ENCODE measurements around the gene OAF.
A peak's percentile ranks its signal among the peaks of the same experiment; 100 is the strongest.

The OAF gene

GRCh38 chr11:120208001-120208441 is 2.8 kb upstream of the OAF start:
- H3K4me3 ChIP-seq (replicated peaks; ENCODE audit: insufficient read depth, low read length): no peak overlapping the region
- no peak for TF ChIP-seq CTCF (IDR thresholded peaks at IDR 0.05; ENCODE audit: insufficient read depth, low read length)
- no peak; the same call in 1 of the 2 replicates for TF ChIP-seq POLR2AphosphoS5 (IDR thresholded peaks at IDR 0.05; ENCODE audit: low read depth)
- no peak for TF ChIP-seq GABPA (IDR thresholded peaks at IDR 0.05; ENCODE audit: low read depth)
- TF ChIP-seq REST (IDR thresholded peaks at IDR 0.05; ENCODE audit: insufficient replicate concordance, low read depth): no peak
- TF ChIP-seq SPI1 (IDR thresholded peaks at IDR 0.05; ENCODE audit: borderline replicate concordance, low read depth): no peak
- peak; percentile 76 to 82 for DNase-seq (ENCODE audit: low read depth in 1 of 2, low spot score in 1 of 2)
- no peak overlapping the region for H3K27ac ChIP-seq (replicated peaks)
- H3K27me3 ChIP-seq (ENCODE audit: insufficient read depth, poor library complexity, severe bottlenecking): no peaks in the 10 kb centered on the region

GRCh38 chr11:120208777-120209176 is 2.1 kb upstream of the OAF start:
- no peak overlapping the region for H3K27ac ChIP-seq (replicated peaks)
- DNase-seq (ENCODE audit: low read depth in 1 of 2, low spot score in 1 of 2): peak; percentile 51 to 80
- TF ChIP-seq CTCF (IDR thresholded peaks at IDR 0.05; ENCODE audit: insufficient read depth, low read length): no peak
- TF ChIP-seq SPI1 (IDR thresholded peaks at IDR 0.05; ENCODE audit: borderline replicate concordance, low read depth): peak; percentile 35; the same call in 1 of the 2 replicates
- TF ChIP-seq GABPA (IDR thresholded peaks at IDR 0.05; ENCODE audit: low read depth): no peak
- TF ChIP-seq REST (IDR thresholded peaks at IDR 0.05; ENCODE audit: insufficient replicate concordance, low read depth): no peak
- no peaks in the 10 kb centered on the region for H3K27me3 ChIP-seq (ENCODE audit: insufficient read depth, poor library complexity, severe bottlenecking)
- no peak overlapping the region for H3K4me3 ChIP-seq (replicated peaks; ENCODE audit: insufficient read depth, low read length)

GRCh38 chr11:120209746-120210625 is 846 bp upstream of the OAF start:
- no peak for TF ChIP-seq SPI1 (IDR thresholded peaks at IDR 0.05; ENCODE audit: borderline replicate concordance, low read depth)
- no peak for TF ChIP-seq CTCF (IDR thresholded peaks at IDR 0.05; ENCODE audit: insufficient read depth, low read length)
- TF ChIP-seq GABPA (IDR thresholded peaks at IDR 0.05; ENCODE audit: low read depth): no peak
- TF ChIP-seq REST (IDR thresholded peaks at IDR 0.05; ENCODE audit: insufficient replicate concordance, low read depth): no peak
- no peak for TF ChIP-seq POLR2AphosphoS5 (IDR thresholded peaks at IDR 0.05; ENCODE audit: low read depth)
- DNase-seq (ENCODE audit: low read depth in 1 of 2, low spot score in 1 of 2): no peak
- Histone ChIP-seq H3K27ac (replicated peaks) (no peak overlapping the region), H3K27me3 (ENCODE audit: insufficient read depth, poor library complexity, severe bottlenecking) (no peaks in the 10 kb centered on the region), H3K4me3 (replicated peaks; ENCODE audit: insufficient read depth, low read length) (peak overlapping the region; percentile 57)
